Right kidney (tissue), 1 donor: ENCODE measurements around the gene CDH12.
"Not testable (repeated sequence)": the region's sequence is repeated elsewhere in the genome, so short reads cannot be mapped to it uniquely, and the experiment has no call there.

ENCODE experiments used
- DNase-seq: peaks from one replicate; pipeline ENCODE4 v3.0.0-alpha.2; 2016

The CDH12 gene

DNA sequence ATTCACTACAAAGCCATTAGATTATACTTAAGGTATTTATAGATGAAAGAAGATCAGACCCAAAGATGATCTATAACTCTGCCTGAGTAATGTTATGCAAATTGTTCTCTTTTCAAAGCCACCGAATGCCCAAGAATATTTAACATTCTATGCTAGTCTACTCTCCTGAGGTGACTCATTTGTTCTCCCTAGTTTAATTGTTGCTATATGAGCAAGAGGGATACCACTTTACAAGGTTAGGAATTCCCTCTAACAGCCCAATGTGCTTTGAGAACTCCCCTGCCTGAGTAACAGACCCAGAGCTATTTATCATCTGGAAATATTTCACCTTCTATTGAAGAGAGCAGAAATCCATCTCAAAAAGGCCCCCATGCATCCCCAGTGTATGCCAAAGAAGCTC lies 867.3 kb downstream of the CDH12 start:
- not testable (repeated sequence) for DNase-seq

- not testable (repeated sequence) for DNase-seq
These were observed 901.6 kb downstream of the CDH12 start for GRCh38 chr5:21951571-21951970.

DNA sequence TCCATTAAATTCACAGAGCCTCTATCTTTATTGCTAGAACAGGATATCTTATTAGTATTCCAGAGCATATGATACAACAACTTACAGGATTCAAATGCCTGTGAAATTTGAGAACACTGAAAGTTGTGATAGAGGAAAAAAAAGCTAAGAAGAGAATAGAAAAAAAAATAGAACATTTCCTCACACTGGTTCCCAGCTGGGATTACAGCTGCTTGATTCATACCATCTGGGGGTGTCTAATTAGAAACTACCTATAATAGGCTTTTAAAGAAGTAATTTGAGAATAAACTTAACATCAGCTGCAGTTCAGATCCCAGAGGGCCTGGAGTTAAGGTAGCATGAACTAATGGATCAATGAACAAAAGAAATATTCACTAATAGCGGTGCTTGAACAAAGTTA lies 922.0 kb downstream of the CDH12 start:
- DNase-seq: peak; percentile 16

DNA sequence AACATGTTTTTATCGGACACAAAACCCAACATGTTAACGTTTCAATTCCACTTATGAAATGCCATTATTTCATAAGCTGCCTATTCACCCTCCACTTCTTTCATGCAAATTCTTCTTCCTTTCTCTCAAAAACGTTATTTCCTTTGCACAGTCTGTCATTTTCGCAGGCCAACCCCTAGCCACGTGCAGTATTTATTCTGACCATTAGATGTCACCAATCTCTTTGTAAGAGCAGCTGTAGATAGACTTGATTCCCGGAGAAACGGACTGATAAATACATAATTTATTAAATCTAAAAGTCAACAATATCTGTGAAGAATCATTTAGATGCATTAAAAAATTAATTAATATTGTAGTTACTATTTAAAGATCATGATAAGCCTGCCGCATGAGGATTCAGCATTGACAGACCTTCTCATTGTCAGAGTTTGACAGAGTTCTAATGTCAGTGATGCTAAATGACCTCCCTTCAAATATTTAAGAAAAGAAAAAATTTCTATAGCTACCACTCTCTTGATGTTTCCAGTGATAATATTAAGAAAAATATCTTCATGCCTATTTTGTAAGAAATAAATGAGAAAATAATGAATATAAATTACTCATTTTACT lies 933.6 kb downstream of the CDH12 start:
- peak; percentile 33 for DNase-seq

GRCh38 chr5:21918451-21918850 lies 934.7 kb downstream of the CDH12 start:
- DNase-seq: no peak

DNA sequence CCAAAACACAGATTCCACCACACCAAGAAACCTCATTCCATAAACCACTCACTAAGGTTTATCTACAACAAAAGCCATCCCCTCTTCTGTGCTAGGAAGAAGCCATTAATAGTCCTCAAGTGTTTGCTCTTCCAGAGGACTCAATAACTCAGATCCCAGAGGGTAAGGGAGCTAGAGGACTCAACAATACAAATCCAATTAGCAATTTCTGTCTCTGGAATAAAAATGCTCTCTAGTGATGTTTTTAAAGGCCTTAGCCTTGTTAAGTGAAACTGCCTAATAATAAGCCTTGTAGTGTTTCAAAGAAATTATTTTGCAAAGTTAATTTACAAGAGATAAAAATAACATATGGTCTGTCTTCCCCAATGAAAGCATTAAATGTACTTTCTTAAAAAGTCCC lies 942.4 kb downstream of the CDH12 start:
- no peak for DNase-seq

GRCh38 chr5:21895766-21896350 lies 957.3 kb downstream of the CDH12 start:
- DNase-seq: no peak

DNA sequence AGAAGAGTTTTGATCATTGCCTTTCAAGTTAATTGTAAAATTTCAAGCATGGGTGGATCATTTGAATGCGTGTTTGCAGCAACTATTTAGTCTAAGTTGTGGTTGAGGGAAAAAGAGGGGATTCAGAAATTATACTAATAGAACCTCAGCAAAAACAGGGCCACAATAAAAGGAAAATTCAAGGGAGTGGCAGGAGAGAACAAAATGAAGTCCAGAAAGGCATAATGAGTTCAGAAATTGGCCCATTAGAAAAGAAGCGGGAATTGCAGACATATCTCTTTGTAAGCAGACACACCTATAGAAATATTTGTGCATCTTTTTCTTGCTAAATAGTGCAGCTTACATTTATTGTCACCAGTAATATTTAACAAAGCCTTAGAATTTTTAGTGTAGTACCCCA lies 960.0 kb downstream of the CDH12 start:
- DNase-seq: no peak

GRCh38 chr5:21889581-21889980 lies 963.6 kb downstream of the CDH12 start:
- DNase-seq: no peak

GRCh38 chr5:21882074-21882745 lies 970.9 kb downstream of the CDH12 start:
- DNase-seq: no peak

DNA sequence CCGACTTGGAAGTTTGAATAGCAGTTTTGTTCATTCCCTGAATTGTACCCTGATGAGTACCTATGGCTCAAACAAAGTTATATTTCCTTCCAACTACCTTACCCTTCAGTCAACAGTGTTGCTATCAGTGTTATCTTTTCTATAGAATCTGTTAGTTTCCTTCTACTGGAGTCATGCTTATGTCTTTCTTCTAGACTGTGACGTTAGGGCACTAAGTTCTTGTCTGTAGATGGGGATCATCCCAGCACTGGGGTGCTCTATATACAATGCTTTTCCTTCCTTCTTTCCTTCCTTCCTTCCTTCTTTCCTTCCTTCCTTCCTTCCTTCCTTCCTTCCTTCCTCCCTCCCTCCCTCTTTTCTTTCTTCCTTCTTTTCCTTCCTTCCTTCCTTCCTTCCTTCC lies 973.0 kb downstream of the CDH12 start:
- no peak for DNase-seq

DNA sequence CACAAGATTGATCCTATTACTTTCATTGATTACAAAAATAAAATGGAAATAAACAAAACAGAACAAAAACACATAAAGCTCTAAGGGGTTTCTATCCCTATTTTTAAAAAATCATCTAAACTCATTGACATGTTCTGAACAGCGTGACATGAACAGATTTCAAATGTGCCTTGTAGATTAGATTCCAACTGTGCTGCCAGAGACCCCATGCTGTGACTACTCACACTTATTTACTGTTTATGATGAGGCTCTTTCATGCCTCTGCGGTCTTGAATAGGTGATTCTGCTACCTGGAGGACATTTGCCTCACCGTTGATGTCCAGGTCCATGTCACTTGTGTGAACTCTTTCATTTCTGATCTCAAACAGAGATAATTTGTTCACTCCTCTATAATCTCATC lies 990.2 kb downstream of the CDH12 start:
- no peak for DNase-seq

GRCh38 chr5:21858441-21858840 lies 994.7 kb downstream of the CDH12 start:
- DNase-seq: no peak

DNA sequence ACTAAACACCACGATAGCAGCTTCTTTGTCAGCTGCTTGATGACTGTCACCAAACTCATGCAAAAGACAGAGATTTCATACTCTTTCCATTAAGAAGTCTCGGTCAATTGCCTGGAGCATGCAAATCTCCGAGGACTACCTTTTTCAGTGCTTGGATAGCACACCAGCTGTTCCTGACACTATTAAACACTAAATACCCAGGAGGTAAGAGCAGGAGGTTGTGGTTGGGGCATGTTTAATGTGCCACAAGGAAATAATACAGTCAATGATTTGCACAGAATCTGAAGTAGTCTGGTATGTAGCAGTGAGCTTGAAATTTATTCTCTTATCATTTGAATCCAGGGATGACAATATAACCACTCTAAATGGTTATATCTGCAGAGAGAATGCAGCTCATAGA lies 996.2 kb downstream of the CDH12 start:
- no peak for DNase-seq

DNA sequence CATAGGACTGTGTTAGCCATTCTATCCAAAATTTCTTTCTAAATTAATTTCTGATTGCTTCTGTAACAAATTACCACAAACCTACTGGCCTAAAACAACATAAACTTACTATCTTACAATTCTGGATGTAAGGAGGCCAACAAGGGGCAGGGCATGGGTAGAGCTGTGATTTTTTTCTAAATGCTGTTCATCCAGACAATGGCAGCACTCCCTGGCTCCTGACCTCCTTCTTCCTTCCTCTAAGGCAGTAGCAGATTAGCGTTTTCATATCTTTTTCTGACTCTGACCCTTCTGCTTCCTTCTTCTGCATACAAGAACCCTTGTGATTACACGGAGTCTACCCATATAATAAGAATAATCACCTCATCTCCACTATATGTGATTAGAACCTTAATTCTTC lies 1005.8 kb downstream of the CDH12 start:
- no peak for DNase-seq

GRCh38 chr5:21844960-21845359 lies 1008.2 kb downstream of the CDH12 start:
- no peak for DNase-seq

DNA sequence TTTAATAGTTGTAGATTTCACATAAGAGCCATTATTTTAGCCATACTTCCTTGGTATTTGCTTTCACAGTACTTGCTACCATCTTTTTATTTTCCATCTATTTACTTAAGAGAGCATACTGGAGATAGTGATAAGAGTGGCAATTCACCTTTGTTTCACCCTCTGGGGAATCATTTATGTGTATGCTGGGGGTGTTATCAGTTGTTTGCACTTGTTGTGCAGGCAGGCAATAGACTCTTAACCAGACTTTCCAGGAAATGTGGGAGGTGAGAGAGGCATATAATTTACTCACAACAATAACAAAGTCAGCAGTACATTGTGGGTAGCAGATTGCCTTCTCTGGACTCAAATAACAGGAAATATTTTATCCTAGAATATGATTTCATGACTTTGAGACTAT lies 1018.3 kb downstream of the CDH12 start:
- DNase-seq: no peak

DNA sequence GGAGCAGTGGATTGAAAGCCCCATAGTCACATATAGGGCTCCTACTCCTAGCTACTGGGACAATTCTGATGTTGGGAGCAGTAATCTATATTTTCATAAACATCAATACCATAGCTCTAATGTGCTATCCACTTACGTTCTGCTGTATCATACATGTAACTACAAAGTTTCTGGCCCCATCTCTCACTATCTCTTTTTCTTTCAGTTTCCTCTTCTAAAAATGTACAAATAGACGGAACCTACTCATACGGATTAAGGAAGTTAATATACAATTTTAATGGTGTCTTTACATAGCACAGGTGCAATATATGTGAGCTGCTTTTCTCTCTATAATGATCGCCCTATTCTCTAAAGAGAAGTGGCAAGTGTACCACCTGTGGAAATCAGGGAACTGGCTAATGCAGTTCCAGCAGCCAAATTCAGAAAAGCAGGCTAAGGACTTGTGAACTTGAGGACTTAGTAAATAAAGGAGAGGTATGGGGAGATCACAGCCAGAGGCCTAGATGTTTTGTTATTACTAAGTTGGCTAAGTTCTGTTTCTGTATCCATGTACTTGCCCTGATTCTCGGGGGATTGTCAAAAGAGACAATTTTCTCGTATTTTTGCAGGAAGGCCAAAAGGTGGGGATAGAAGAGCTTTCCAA lies 1021.9 kb downstream of the CDH12 start:
- DNase-seq: no peak

DNA sequence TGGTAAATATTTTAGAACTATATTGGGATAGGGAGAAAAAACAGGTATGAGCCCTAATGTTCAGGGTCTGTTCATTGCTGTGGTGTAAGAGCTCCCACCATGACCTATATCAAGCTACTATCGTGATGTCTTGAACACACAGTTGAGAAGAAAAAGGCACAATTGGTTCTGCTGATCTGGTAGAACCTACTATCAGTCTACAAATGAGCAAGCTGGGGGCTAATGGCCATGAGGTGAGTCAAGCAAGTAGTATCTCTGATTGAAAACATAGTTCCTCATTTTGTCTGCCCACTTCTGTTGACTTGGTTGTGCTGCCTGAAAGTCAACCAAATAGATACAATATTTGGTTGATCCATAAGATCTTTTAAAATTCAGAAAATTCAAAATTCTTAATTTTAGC lies 1026.3 kb downstream of the CDH12 start:
- no peak for DNase-seq

DNA sequence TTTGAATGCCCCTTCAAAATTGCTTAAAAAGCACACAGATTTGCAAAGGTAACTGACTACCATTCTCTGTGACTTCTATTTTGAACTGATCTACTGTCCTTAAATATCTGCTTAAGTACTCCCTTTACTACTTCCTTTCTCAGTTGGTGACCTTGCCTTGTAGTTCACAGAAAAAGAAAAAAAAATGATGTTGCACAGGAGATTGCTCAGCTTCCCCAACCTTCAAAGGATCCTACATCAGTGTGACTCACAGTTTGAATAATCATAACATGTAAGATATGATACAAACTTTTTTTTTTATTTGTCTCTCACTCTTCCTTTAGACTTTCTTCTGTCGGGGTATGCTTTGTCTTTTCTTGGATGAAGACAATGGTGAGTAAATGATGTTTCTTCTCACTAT lies 1029.6 kb downstream of the CDH12 start:
- DNase-seq: no peak

DNA sequence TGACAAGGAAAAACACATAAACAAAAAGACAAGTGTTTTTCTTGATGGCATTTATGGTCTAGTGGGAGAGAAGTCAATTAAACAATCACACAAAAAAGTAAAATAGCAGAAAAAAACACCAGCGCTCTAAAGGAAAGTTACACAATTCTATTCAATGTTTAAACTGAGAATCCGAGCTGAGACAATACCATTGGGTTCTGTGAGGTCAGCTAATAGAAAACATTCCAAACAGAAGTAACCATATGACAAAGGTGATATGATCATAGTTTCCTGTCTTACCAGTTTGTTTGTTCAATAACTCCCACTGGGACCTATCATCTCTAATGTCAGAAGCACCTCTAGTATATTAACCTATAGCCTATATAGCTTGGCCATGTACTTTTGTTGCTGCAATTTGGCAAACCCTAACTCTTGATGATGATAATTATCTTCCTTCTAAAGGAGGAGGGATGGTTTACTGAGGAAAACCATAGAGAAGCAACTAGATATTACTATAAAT lies 1030.0 kb downstream of the CDH12 start:
- DNase-seq: no peak

GRCh38 chr5:21820527-21820926 lies 1032.6 kb downstream of the CDH12 start:
- DNase-seq: no peak

DNA sequence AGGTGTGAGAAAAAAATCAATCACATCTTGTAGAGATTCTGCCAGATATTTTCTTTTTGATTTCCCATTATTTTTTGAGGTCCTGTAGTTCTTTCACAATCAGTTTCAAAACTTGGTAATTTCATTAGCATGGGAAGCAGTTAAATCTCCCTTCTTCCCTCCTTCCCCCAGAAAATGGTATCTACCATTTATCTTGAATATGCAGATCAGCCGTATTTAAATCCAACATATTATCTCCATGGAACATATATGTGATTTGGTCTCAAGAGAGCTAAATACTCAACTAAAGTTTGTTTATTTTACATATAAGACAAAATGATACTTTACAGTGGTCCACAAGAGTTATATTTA lies 1034.8 kb downstream of the CDH12 start:
- no peak for DNase-seq
